Measurements from ENCODE around the gene SUDS3.

DNA sequence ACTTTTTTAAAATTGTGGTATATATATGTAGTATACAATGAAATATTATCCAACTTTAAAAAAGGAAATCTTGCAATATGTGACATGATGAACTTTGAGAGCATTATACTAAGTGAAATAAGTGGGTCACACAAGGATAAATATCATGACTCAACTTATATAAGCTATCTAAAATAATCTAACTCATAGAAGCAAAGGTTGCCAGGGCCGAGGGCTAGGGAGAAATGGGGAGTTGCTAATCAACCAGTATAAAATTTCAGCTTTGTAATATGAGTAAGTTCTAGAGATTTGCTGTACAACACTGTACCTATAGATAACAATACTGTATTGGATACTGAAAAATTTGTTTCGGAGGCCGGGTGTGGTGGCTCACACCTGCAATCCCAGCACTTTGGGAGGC, 42.1 kb upstream of the SUDS3 start:
- TF ChIP-seq, protein P1, sequence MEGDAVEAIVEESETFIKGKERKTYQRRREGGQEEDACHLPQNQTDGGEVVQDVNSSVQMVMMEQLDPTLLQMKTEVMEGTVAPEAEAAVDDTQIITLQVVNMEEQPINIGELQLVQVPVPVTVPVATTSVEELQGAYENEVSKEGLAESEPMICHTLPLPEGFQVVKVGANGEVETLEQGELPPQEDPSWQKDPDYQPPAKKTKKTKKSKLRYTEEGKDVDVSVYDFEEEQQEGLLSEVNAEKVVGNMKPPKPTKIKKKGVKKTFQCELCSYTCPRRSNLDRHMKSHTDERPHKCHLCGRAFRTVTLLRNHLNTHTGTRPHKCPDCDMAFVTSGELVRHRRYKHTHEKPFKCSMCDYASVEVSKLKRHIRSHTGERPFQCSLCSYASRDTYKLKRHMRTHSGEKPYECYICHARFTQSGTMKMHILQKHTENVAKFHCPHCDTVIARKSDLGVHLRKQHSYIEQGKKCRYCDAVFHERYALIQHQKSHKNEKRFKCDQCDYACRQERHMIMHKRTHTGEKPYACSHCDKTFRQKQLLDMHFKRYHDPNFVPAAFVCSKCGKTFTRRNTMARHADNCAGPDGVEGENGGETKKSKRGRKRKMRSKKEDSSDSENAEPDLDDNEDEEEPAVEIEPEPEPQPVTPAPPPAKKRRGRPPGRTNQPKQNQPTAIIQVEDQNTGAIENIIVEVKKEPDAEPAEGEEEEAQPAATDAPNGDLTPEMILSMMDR (IDR thresholded peaks at IDR 0.05) = no peak
- no peak for TF ChIP-seq POLR2AphosphoS5 (IDR thresholded peaks at IDR 0.05)

All from breast epithelium (tissue), 3 donors.